ENCODE data around the gene PDE3B.
"Not testable (repeated sequence)": the region's sequence is repeated elsewhere in the genome, so short reads cannot be mapped to it uniquely, and the experiment has no call there.

PDE3B gene

GRCh38 chr11:14642453-14642852 is 1.2 kb upstream of the PDE3B start:
- no peak for DNase-seq

GRCh38 chr11:14642873-14643696 is 519 bp upstream of the PDE3B start:
- no peak for DNase-seq

DNA sequence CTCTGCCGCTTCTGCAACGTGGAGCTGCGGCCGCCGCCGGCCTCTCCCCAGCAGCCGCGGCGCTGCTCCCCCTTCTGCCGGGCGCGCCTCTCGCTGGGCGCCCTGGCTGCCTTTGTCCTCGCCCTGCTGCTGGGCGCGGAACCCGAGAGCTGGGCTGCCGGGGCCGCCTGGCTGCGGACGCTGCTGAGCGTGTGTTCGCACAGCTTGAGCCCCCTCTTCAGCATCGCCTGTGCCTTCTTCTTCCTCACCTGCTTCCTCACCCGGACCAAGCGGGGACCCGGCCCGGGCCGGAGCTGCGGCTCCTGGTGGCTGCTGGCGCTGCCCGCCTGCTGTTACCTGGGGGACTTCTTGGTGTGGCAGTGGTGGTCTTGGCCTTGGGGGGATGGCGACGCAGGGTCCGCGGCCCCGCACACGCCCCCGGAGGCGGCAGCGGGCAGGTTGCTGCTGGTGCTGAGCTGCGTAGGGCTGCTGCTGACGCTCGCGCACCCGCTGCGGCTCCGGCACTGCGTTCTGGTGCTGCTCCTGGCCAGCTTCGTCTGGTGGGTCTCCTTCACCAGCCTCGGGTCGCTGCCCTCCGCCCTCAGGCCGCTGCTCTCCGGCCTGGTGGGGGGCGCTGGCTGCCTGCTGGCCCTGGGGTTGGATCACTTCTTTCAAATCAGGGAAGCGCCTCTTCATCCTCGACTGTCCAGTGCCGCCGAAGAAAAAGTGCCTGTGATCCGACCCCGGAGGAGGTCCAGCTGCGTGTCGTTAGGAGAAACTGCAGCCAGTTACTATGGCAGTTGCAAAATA is 816 bp downstream of the PDE3B start:
- no peak for DNase-seq

DNA sequence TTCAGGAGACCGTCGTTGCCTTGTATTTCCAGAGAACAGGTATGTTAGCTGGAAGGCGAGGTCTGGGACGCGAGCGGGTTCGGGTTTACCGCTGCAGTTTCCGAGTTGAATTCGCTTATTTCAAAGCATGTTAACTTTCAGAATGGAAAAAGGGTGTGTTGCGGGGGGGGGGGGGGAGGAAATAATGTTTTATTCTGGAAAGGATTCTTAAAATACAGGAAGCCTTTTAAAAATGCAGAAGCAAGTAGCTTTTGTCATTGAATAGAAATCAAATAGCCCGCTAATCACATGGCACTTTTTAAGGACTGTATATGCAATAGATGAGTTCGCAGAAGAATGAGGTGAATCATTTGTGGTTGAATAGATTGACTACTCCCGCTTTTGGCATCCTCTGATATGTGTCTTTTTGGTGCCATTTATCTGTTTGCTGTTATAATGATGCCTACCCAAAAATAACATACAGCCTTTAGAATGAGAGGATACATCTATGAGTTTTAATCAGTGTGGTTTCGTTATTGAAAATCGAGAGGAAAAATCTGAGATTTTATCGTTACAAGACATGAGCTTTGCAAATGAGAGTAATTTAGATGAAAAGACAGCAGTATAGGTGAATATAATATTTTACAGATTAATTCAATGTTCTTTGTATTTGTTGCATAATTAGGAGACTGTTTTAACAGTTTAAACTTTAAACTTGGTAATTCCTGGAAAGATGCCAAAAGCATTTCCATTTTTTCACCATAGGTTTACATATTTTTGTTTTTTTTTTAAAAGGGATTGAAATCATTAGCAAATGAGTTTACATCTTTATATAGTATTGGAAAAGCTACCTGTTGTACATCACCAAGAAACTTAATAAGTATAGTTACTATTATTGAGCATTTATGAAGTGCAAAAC is 1.7 kb downstream of the PDE3B start:
- DNase-seq, result no peak

DNA sequence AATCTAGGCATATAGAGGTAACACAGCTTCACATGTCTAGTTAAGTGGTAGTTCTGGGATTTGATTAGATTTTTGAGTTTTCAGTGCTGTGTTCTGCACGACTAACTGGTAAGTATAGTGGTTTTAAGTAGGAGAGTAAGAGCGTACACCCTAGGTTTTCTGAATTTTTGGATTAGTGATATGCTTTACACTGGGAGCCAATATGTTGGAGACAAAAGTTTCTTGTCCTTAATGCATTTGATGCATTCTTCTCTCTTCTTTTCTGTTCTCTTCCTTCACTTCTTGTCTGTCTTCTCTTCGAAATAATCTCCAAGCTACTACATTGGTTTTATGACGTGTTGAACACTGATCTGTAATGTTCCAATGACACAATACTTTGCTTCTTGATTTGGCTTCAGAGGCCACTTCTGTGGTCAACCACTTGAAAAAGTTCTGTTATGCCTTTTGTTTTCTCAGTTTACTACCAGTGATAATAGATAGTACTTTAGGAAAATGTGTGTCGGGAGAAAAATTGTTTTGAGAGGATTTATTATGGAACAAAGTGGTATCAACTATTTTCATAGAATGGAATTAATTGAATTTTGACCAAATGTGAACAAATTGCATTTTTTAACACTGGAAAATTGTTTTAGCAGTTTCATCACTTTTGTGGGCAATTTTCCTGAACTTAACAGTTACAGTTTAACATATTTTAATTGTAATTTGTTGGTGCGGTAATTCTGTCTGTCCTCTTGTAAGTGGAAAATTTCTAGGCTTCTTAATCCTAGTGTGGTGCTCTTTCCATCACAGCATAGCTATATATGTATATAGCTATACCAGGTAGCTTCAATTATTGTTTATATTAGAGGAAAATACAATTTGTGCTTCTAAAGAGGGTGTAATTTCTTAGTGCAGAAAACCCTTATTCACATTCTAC is 2.6 kb downstream of the PDE3B start:
- DNase-seq, result no peak

DNA sequence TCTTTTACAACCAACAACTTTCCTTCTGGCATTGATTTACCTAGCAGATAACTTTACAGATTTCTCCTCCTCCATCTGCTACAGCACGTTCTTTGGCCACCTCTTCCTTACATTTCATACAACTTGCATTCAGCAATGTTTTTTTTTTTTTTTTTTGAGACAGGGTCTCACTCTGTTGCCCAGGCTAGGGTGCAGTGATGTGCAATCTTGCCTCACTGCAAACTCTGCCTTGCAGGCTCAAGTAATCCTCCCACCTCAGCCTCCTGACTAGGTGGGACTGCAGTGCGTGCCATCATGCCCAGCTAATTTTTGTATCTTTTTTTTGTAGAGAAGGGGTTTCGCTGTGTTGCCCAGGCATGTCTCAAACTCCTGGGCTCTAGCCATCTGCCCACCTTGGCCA is 6.5 kb downstream of the PDE3B start:
- DNase-seq, result no peak

DNA sequence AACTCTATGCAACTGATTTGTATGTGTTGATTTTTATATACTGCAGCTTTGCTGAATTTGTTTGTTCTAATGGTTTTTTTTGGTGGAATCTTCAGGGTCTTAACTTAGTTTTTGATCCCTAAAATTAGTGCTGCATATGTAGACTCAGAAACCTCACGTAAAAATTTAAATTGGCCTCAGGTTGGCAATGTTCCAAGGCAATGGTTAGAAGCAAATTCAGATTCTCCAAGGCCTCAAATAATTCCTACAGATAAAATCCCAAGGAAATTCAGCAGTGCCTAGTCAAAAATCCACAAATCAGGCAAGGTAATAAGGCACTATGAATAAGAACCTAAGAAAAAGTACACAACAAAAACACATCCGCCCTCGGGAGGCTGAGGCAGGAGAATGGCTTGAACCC is 9.5 kb downstream of the PDE3B start:
- no peak for DNase-seq

DNA sequence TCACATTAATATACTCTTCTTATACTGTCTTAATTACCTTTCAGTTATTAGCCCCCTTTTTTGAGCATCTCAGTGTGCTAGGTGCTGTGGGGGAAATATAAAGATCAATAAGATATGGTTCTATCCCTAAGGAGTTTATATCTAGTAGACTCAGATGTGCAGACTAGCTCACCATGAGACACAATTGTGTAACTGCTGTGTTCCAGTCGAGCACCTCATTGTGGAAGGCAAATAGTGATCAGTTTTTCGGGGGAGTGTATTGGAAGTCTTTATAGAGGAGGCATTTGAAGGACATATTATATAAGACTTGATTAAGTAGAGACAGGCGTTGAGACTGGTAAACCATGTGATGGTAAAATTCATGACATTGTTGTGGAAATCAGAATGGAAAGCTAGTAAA is 11.8 kb downstream of the PDE3B start:
- no peak for DNase-seq

DNA sequence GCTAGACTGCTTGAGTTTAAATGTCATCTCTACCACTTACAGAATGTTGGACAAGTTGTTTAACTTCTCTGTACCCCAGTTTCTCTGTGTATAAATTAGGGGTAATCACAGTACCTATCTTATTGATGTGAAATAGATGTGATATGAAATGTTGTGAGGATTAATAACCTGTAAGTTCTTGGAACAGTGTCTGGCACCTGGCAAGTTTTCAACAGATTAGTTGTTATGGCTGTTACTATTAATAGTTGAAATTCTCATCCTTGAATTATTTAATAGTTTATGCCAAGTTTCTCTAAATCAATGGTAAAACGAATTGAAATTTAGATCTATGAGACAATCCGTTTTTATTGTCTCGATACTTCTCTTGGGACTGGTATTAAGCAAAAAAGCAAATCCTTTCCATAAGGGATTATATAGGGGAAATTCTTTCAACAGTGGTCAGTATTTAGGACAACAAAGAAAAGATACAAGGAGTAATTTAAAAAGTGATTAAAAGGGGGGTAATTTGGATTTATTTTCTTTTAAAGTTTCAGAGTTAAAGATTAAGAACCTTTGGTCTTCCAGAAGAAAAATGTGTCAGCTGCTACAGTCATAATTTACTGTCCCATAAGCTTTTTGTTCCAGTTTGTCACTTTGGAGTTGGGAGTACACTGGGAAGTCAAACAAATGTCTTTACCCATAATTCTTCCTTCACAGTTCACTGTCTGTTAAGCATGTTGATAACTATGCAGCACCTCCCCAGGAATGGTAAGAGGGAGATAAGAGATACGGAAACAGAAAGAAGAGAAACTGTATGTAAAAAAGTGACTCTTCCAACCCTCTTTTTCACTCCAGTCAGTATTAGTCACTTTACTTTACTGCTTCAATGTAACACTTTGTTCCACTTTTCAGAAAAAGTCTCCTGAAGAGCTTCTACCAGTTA is 13.2 kb downstream of the PDE3B start:
- no peak for DNase-seq

DNA sequence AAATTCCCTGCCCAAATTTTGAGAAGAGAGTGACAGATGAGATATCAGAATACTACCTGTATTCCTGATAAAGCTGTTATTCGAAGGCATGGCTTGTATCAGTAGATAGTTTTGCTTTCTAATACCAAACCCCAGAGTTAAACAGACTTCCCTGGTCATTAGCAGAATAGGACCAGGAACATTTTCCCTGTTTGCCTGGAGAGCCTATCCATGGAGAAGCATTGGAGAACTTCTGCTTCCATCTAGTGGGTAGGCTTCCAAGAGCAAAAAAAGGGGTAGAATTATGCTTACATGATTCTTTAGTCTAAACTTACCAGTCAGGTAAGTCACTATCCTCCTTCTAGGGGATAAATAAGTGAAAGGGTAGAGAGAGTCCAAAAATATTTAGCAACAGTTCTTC is 14.2 kb downstream of the PDE3B start:
- no peak for DNase-seq

DNA sequence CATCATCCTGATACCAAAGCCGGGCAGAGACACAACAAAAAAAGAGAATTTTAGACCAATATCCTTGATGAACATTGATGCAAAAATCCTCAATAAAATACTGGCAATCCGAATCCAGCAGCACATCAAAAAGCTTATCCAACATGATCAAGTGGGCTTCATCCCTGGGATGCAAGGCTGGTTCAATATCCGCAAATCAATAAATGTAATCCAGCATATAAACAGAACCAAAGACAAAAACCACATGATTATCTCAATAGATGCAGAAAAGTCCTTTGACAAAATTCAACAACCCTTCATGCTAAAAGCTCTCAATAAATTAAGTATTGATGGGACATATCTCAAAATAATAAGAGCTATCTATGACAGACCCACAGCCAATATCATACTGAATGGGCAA is 21.3 kb downstream of the PDE3B start:
- DNase-seq, result not testable (repeated sequence)

GRCh38 chr11:14667329-14667728 is 23.7 kb downstream of the PDE3B start:
- not testable (repeated sequence) for DNase-seq

- DNase-seq, result no peak
Measured at GRCh38 chr11:14668731-14669301, 25.2 kb downstream of the PDE3B start.

GRCh38 chr11:14669499-14669898 is 25.9 kb downstream of the PDE3B start:
- DNase-seq, result no peak

DNA sequence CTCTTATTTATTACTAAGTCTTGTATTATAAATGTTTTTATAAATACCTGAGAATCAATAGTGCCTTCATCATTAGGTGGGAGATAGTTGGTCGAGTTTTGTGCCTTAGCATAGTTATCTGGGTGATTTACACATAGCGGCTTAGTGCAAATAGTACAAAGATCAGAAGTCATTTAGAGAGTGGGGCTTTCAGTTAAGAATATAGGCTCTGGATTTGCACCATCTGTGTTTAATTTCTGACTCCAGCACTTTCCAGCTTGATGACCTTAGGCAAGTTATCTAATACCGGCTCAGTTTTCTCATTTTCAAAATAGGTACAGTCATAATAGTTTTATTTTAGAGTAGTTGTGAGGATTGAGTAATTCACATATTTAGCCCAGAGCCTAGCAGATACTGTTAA is 26.4 kb downstream of the PDE3B start:
- no peak for DNase-seq

GRCh38 chr11:14672635-14673034 is 29.0 kb downstream of the PDE3B start:
- DNase-seq, result no peak

DNA sequence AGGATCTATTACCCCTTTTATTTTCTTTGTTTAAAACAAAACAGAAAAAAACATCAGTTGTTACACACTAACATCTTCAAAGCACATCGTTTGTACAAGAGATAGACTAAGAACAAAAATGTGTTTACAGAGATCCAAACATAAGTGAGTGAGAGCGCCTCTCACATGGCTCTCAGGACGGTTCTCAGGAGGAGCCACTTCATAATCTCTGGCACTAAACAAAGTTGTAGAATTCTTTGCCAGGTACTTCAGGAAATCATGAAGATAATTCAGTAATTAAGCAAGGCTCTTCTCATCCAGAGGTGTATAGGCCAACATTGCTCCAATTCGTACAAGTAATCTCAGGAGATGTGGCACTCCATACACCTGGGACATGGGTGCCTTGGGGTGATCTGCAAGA is 29.8 kb downstream of the PDE3B start:
- no peak for DNase-seq

- no peak for DNase-seq
Measured at GRCh38 chr11:14673824-14674405, 30.3 kb downstream of the PDE3B start.

GRCh38 chr11:14676068-14676467 is 32.5 kb downstream of the PDE3B start:
- no peak for DNase-seq

- no peak for DNase-seq
Measured at GRCh38 chr11:14677146-14677545, 33.5 kb downstream of the PDE3B start.

Data from NCI-H2081 treated with DMSO at 0.1 percent for 48 hours (cell line).